Fibroblast of skin of right biceps (primary cell): Measurements from ENCODE around the gene PMM1.

Source experiments
- DNase-seq: peaks from one replicate; pipeline ENCODE4 v3.0.0-alpha.2; 2013

PMM1 gene

GRCh38 chr22:41534219-41534618, 55.4 kb downstream of the PMM1 start:
- DNase-seq, result no peak

GRCh38 chr22:41532908-41533825, 56.5 kb downstream of the PMM1 start:
- peak; percentile 53 for DNase-seq

DNA sequence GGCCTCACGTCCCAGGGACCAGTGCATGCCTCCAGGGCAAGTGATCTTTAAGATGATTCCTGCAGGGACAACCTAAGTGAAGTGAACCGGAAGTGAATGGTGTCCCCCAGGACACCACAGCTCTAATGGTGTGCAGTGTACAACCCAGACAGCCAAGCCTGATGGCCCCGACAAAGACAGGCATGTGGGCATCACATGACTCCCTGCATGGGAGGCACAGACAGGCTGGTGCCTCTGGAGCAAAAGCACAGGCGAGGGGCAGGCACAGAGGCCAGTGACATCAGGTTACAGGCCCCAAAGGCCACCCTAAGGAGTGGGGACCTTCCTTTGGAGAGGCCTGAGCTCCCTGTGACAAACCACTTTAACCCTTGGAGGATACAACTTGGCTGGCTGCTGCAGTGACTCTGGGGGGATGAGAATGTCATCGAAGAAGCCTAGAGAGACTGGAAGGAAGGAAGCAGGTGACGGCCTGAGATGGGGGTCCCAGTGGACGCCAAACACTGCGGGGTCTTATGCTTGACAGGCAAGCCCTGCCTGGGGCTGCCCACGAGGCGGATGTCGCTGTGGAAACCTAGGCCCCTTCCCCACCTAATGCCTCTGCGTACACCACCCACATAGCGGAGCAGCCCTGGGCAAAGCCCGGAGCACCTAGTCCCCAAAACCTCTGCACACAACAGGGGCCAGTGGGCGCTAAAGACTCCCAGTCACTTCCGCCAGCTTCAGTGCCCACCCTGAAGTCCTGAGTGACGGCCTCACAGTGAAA, 57.7 kb downstream of the PMM1 start:
- no peak for DNase-seq

DNA sequence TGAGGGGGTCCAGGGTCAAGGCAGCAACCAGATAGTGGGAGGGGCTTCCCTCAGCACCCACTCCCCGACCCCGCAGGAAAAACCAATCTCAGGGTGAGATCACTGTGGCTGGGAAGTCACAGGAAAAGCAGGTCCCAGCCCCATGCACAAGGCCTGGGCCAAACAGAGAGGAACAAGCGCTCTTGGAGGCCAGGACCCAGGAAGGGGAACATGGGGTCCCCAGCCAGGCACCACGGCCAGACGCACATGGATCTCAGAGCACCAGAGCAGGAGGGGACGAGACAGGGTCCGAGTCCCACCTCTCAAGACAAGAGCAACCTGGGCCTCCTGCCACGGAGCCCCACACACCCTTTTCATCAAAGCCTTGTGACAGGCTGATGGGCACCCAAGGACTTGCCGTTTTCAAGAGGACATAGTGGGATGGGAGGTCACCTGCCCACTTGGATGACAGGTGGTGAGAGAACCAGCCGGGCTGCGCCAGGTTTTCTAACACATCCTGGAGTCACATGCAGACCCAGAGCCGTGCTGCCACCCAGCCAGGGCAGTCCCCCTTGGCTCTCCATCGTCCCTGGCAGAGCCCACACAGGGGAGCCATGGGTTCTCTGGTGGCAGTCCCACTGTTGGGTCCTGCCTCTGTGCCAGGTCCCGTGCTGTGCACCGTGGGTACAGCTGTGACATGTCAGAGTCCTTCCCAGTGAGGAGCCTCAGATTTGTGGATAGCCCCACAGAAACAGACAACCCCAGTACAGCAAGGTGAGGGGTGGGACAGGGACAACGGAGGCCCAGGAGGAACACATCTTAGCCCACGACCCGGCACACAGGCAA, 58.5 kb downstream of the PMM1 start:
- no peak for DNase-seq

- no peak for DNase-seq
Observed at GRCh38 chr22:41528938-41529561, 60.6 kb downstream of the PMM1 start.

- DNase-seq, result no peak
Observed at GRCh38 chr22:41528132-41528766, 61.4 kb downstream of the PMM1 start.
